HUES64 (cell line): ENCODE measurements around the gene GALNT13.

Source experiments
- H3K27ac ChIP-seq: 2 replicates; pipeline ENCODE4 v1.7.0; 2013; ENCODE audit warnings: low read depth, low read length, inconsistent platforms
- H3K27me3 ChIP-seq: 2 replicates; pipeline ENCODE4 v1.6.1; 2013; ENCODE audit warnings: mild to moderate bottlenecking, low read length; ENCODE audit not compliant: insufficient read depth
- H3K36me3 ChIP-seq: 2 replicates; pipeline ENCODE4 v1.6.1; 2013; ENCODE audit warnings: mild to moderate bottlenecking, low read length; ENCODE audit not compliant: insufficient read depth
- H3K4me1 ChIP-seq: 2 replicates; pipeline ENCODE4 v1.6.1; 2013; ENCODE audit warnings: mild to moderate bottlenecking, low read length, moderate library complexity; ENCODE audit not compliant: insufficient read depth
- H3K4me3 ChIP-seq: 2 replicates; pipeline ENCODE4 v1.5.1; 2013; ENCODE audit warnings: mild to moderate bottlenecking, low read length, moderate library complexity
- H3K9ac ChIP-seq: 2 replicates; pipeline ENCODE4 v1.6.1; 2013; ENCODE audit warnings: mild to moderate bottlenecking, low read depth, low read length
- H3K9me3 ChIP-seq: 2 replicates; pipeline ENCODE4 v1.6.1; 2013; ENCODE audit warnings: low read depth, low read length; ENCODE audit not compliant: insufficient read depth
- WGBS: fragments of 150-250, 120-280 bp; methylation state at CpG from one replicate; pipeline ENCODE4 v1.1.7; 2013; ENCODE audit warnings: missing lambda C conversion rate; 5-methylcytosine and 5-hydroxymethylcytosine counted together

The GALNT13 gene

GRCh38 chr2:153875801-153876466 lies 4.2 kb downstream of the GALNT13 start:
- H3K9ac ChIP-seq = no peak overlapping the region
- H3K27ac ChIP-seq = no peak overlapping the region
- 74% methylated on average over 2 of the region's 2 CpGs for WGBS
- H3K4me1 ChIP-seq = peaks cover 8% of the 10 kb centered on the region
- H3K36me3 ChIP-seq = no peaks in the 10 kb centered on the region
- H3K4me3 ChIP-seq = no peak overlapping the region
- peaks cover 41% of the 10 kb centered on the region for H3K27me3 ChIP-seq
- no peaks in the 10 kb centered on the region for H3K9me3 ChIP-seq

DNA sequence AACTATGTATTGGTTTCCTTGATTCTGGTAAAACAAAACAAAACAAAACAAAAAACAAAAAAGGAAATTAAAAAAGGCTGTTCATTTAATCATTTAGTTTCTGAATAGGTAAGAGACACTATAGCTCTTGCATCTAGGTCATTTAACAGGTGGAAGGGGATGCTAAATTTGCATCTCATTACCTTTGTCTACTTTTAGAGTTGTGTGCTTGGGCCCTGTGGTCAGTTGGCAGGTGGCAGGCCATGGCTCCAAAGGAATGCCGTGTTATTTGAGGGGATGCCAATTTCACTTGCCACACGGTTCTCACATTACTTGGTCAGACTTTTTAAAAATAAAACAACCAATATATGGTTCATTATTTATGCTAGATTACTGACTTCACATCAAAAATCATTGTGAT lies 9.2 kb downstream of the GALNT13 start:
- H3K36me3 ChIP-seq = no peaks in the 10 kb centered on the region
- no peak overlapping the region for H3K27ac ChIP-seq
- H3K9me3 ChIP-seq = no peaks in the 10 kb centered on the region
- no peaks in the 10 kb centered on the region for H3K4me1 ChIP-seq
- H3K9ac ChIP-seq = no peak overlapping the region
- WGBS = 96% methylated on average over 2 of the region's 2 CpGs
- no peaks in the 10 kb centered on the region for H3K27me3 ChIP-seq
- H3K4me3 ChIP-seq = no peak overlapping the region

DNA sequence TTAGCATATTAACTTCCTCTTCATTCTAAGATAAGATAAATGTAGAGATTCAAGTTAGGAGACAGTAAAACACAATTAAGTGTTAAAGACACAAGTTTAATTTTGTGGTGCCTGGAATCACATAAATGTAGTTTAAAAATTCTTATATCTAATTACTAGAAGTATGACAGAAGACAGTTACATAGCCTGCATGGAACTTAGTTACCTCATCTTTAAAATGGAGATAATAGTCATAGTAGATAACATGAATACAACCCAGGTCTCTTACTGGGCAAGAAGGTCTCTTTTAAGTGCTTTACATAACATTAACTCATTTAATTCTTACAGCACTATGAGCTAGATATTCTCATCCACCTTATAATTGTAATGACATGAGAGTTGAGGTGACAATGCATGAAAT lies 15.1 kb downstream of the GALNT13 start:
- no peaks in the 10 kb centered on the region for H3K36me3 ChIP-seq
- no peaks in the 10 kb centered on the region for H3K9me3 ChIP-seq
- no peak overlapping the region for H3K27ac ChIP-seq
- H3K27me3 ChIP-seq = no peaks in the 10 kb centered on the region
- H3K4me1 ChIP-seq = peaks cover 17% of the 10 kb centered on the region
- no peak overlapping the region for H3K4me3 ChIP-seq
- no peak overlapping the region for H3K9ac ChIP-seq

- no peak overlapping the region for H3K4me3 ChIP-seq
- H3K36me3 ChIP-seq = no peaks in the 10 kb centered on the region
- peaks cover 17% of the 10 kb centered on the region for H3K4me1 ChIP-seq
- WGBS = 17% methylated on average over 1 of the region's 1 CpG
- no peaks in the 10 kb centered on the region for H3K9me3 ChIP-seq
- H3K9ac ChIP-seq = no peak overlapping the region; the same call in 1 of the 2 replicates
- H3K27ac ChIP-seq = no peak overlapping the region
- no peaks in the 10 kb centered on the region for H3K27me3 ChIP-seq
Observed at GRCh38 chr2:153890576-153890975, 18.9 kb downstream of the GALNT13 start.

DNA sequence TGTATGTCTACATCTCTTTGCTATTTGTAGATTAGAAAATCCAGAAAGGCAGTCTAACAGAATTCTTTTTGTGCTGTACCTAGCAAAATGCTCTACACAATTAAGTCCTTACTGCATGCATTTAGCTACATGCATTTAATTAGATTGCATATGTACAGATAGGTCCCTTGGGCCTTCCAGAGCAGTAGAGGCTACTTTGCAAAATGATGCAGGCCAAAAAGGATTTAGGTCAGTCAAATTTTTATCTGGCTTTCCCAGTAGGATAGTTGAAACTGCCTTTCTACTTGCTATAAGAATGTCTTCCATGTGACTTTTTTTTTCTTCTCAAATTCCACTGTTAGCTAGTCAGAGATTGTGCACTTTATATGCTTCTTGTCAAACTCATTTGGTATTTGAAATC lies 19.3 kb downstream of the GALNT13 start:
- Histone ChIP-seq H3K27ac (no peak overlapping the region), H3K4me3 (no peak overlapping the region), H3K27me3 (no peaks in the 10 kb centered on the region), H3K36me3 (no peaks in the 10 kb centered on the region), H3K9me3 (no peaks in the 10 kb centered on the region), H3K4me1 (peaks cover 17% of the 10 kb centered on the region), H3K9ac (no peak overlapping the region; the same call in 1 of the 2 replicates)

GRCh38 chr2:153912798-153913396 lies 41.2 kb downstream of the GALNT13 start:
- Histone ChIP-seq H3K9me3 (no peaks in the 10 kb centered on the region), H3K36me3 (no peaks in the 10 kb centered on the region), H3K27ac (no peak overlapping the region), H3K4me1 (no peaks in the 10 kb centered on the region), H3K4me3 (no peak overlapping the region), H3K27me3 (no peaks in the 10 kb centered on the region), H3K9ac (no peak overlapping the region)
- 91% methylated on average over 3 of the region's 3 CpGs for WGBS

- Histone ChIP-seq H3K9ac (no peak overlapping the region), H3K4me1 (no peaks in the 10 kb centered on the region), H3K36me3 (no peaks in the 10 kb centered on the region), H3K27me3 (no peaks in the 10 kb centered on the region), H3K4me3 (no peak overlapping the region), H3K27ac (no peak overlapping the region), H3K9me3 (no peaks in the 10 kb centered on the region)
Observed at GRCh38 chr2:153917570-153917969, 45.8 kb downstream of the GALNT13 start.

- H3K9me3 ChIP-seq = no peaks in the 10 kb centered on the region
Observed at GRCh38 chr2:153935511-153935910, 63.8 kb downstream of the GALNT13 start.

DNA sequence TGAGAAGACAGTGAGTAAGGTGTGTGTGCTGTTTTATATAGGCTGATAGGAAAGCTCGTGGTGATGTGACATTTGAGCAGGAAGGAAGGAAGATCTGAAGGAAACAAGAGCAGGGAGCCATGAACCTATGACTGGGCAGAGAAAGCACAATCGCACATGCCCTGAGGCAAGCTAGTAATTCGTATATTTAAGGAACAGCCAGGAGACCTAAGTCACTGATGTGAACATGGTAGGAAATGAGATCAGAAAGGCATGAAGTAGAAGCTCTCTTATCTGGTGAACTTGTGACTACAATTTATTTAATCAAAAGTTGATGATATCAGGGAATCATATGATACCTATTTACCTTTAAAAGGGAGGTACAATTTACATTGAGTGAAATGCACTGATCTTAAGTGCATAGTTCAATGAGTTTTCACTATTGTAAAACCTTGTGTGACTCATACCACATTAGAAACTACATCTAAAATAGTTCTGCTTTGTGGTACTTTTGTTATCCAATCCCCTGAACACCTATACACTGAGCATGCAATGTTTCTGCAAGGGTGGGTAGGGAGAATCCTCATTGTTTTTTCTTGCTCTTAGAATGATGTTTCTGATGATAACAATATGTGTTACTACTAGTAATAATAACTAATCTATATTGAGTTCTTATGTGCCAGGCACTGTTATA lies 67.5 kb downstream of the GALNT13 start:
- H3K4me1 ChIP-seq = peaks cover 2% of the 10 kb centered on the region; the same call in 1 of the 2 replicates
- H3K9me3 ChIP-seq = no peaks in the 10 kb centered on the region
- no peak overlapping the region for H3K9ac ChIP-seq
- no peak overlapping the region for H3K27ac ChIP-seq
- 92% methylated on average over 3 of the region's 3 CpGs for WGBS
- no peaks in the 10 kb centered on the region for H3K27me3 ChIP-seq
- no peak overlapping the region for H3K4me3 ChIP-seq
- no peaks in the 10 kb centered on the region for H3K36me3 ChIP-seq

More at GRCh38 chr2:153935511-153935910, 63.8 kb downstream of the GALNT13 start:
- Histone ChIP-seq H3K27ac (no peak overlapping the region), H3K9ac (no peak overlapping the region), H3K4me1 (peaks cover 5% of the 10 kb centered on the region; the same call in 1 of the 2 replicates), H3K27me3 (no peaks in the 10 kb centered on the region), H3K4me3 (no peak overlapping the region), H3K36me3 (no peaks in the 10 kb centered on the region)

GRCh38 chr2:153940511-153940910 lies 68.8 kb downstream of the GALNT13 start:
- Histone ChIP-seq H3K4me1 (peaks cover 2% of the 10 kb centered on the region; the same call in 1 of the 2 replicates), H3K36me3 (no peaks in the 10 kb centered on the region), H3K9me3 (no peaks in the 10 kb centered on the region), H3K27me3 (no peaks in the 10 kb centered on the region), H3K27ac (no peak overlapping the region), H3K9ac (no peak overlapping the region), H3K4me3 (no peak overlapping the region)
- 96% methylated on average over 3 of the region's 3 CpGs for WGBS

GRCh38 chr2:153944800-153945199 lies 73.1 kb downstream of the GALNT13 start:
- 93% methylated on average over 7 of the region's 8 CpGs for WGBS
- H3K9ac ChIP-seq = no peak overlapping the region
- H3K36me3 ChIP-seq = no peaks in the 10 kb centered on the region
- H3K4me3 ChIP-seq = no peak overlapping the region
- no peak overlapping the region for H3K27ac ChIP-seq
- no peaks in the 10 kb centered on the region for H3K27me3 ChIP-seq
- no peaks in the 10 kb centered on the region for H3K9me3 ChIP-seq
- H3K4me1 ChIP-seq = peaks cover 2% of the 10 kb centered on the region; the same call in 1 of the 2 replicates
